Activated B cell treated with CpG ODN at 0.5 μM for 24 hours (primary cell): ENCODE results near the gene TMEM117. TPM values are rescaled to one million over a fixed set of nuclear protein-coding genes. Genes with fewer than 3 reads are reported as not detected.
"Not testable (repeated sequence)": the region's sequence is repeated elsewhere in the genome, so short reads cannot be mapped to it uniquely, and the experiment has no call there.

Experiments used
- ATAC-seq: fragments of 200-7000 bp; cut with Tn5 transposase; one replicate; pipeline ENCODE4 v1.10.0; 2021; ENCODE audit warnings: low read depth, mild to moderate bottlenecking, moderate library complexity
- CTCF ChIA-PET: fragments of 350-600 bp; sonication (Branson Sonifier 250); formaldehyde crosslinking; loops from one replicate; lab custom pipeline; 2021; ENCODE audit warnings: antibody characterized with exemption; lab: Charles Lee
- POLR2A ChIA-PET: fragments of 350-600 bp; sonication (Branson Sonifier 250); formaldehyde crosslinking; loops from one replicate; lab custom pipeline; 2021; ENCODE audit warnings: antibody characterized with exemption; lab: Charles Lee
- DNase-seq: peaks from one replicate; pipeline ENCODE4 v3.0.0; 2022
- H3K27ac Mint-ChIP-seq: one replicate; pipeline ENCODE4 v1.8.0; 2020; ENCODE audit warnings: mixed read lengths
- H3K27me3 Mint-ChIP-seq: one replicate; pipeline ENCODE4 v1.8.0; 2021; ENCODE audit warnings: mixed read lengths
- H3K36me3 Mint-ChIP-seq: one replicate; pipeline ENCODE4 v1.8.0; 2021; ENCODE audit warnings: low read depth, mixed read lengths
- H3K4me1 Mint-ChIP-seq: one replicate; pipeline ENCODE4 v1.8.0; 2021; ENCODE audit warnings: mixed read lengths
- H3K4me3 Mint-ChIP-seq: one replicate; pipeline ENCODE4 v1.8.0; 2020; ENCODE audit warnings: mild to moderate bottlenecking, mixed read lengths
- H3K9me3 Mint-ChIP-seq: one replicate; pipeline ENCODE4 v1.8.0; 2020; ENCODE audit warnings: mixed read lengths
- CTCF ChIP-seq: fragments of 200-600 bp; IDR thresholded peaks from one replicate; pipeline ENCODE4 v1.8.0; 2022; ENCODE audit warnings: antibody characterized with exemption, mild to moderate bottlenecking
- intact Hi-C: fragments of 100-400 bp; cut with micrococcal nuclease; formaldehyde crosslinking; loops from one replicate; pipeline ENCODE4 v1.15.1; 2024
- total RNA-seq: library from RNA; stranded (reverse); gene quantifications from 2 replicates; pipeline ENCODE4 v1.2.3, GENCODE V29; 2022

The TMEM117 gene
- total RNA-seq, 1 donor from 2014 or later: 4.8 TPM

GRCh38 chr12:44375694-44376093, 539.8 kb downstream of the TMEM117 start:
- no peak overlapping the region for H3K4me3 Mint-ChIP-seq
- no peaks in the 10 kb centered on the region for H3K27me3 Mint-ChIP-seq
- H3K27ac Mint-ChIP-seq: no peak overlapping the region
- no peak for ATAC-seq
- TF ChIP-seq CTCF: no peak
- H3K9me3 Mint-ChIP-seq: no peaks in the 10 kb centered on the region
- intact Hi-C loops: no loop called here
- no peak for DNase-seq
- peaks cover 6% of the 10 kb centered on the region for H3K36me3 Mint-ChIP-seq
- ChIA-PET POLR2A (no interaction called here), CTCF (no interaction called here)
- peaks cover 16% of the 10 kb centered on the region for H3K4me1 Mint-ChIP-seq

GRCh38 chr12:44377443-44378187, 541.7 kb downstream of the TMEM117 start:
- ATAC-seq: no peak
- H3K27me3 Mint-ChIP-seq: no peaks in the 10 kb centered on the region
- peaks cover 16% of the 10 kb centered on the region for H3K4me1 Mint-ChIP-seq
- ChIA-PET POLR2A (no interaction called here), CTCF (no interaction called here)
- no peak overlapping the region for H3K4me3 Mint-ChIP-seq
- DNase-seq: no peak
- intact Hi-C loops: no loop called here
- TF ChIP-seq CTCF: no peak
- no peak overlapping the region for H3K27ac Mint-ChIP-seq
- peaks cover 10% of the 10 kb centered on the region for H3K36me3 Mint-ChIP-seq
- no peaks in the 10 kb centered on the region for H3K9me3 Mint-ChIP-seq

GRCh38 chr12:44379113-44379512, 543.2 kb downstream of the TMEM117 start:
- H3K4me3 Mint-ChIP-seq, H3K27ac Mint-ChIP-seq, H3K36me3 Mint-ChIP-seq, DNase-seq, ATAC-seq, H3K9me3 Mint-ChIP-seq, CTCF ChIA-PET, H3K27me3 Mint-ChIP-seq, intact Hi-C loops, POLR2A ChIA-PET: not testable (repeated sequence)
- peaks cover 14% of the 10 kb centered on the region for H3K4me1 Mint-ChIP-seq

- no peak for TF ChIP-seq CTCF
- no peak for ATAC-seq
- ChIA-PET CTCF (no interaction called here), POLR2A (no interaction called here)
- Mint-ChIP-seq H3K9me3 (no peaks in the 10 kb centered on the region), H3K4me3 (no peak overlapping the region), H3K27ac (no peak overlapping the region), H3K36me3 (peaks cover 10% of the 10 kb centered on the region), H3K27me3 (no peaks in the 10 kb centered on the region), H3K4me1 (peaks cover 11% of the 10 kb centered on the region)
- intact Hi-C loops: no loop called here
- no peak for DNase-seq
Observed at GRCh38 chr12:44379831-44380230, 544.0 kb downstream of the TMEM117 start.

- ChIA-PET CTCF (no interaction called here), POLR2A (no interaction called here)
- no peak overlapping the region for H3K27ac Mint-ChIP-seq
- TF ChIP-seq CTCF: no peak
- DNase-seq: no peak
- intact Hi-C loops: no loop called here
- peaks cover 10% of the 10 kb centered on the region for H3K36me3 Mint-ChIP-seq
- H3K4me3 Mint-ChIP-seq: no peak overlapping the region
- H3K4me1 Mint-ChIP-seq: peaks cover 2% of the 10 kb centered on the region
- H3K9me3 Mint-ChIP-seq: no peaks in the 10 kb centered on the region
- no peak for ATAC-seq
- H3K27me3 Mint-ChIP-seq: no peaks in the 10 kb centered on the region
Observed at GRCh38 chr12:44380861-44381260, 545.0 kb downstream of the TMEM117 start.
